Esophagus squamous epithelium (tissue), 5 donors: Measurements from ENCODE around the gene KRT80. TPM values are rescaled to one million over a fixed set of nuclear protein-coding genes. Genes with fewer than 3 reads are reported as not detected.

ENCODE experiments used
- DNase-seq: peaks from one replicate; lab custom pipeline; 2025; lab: John Stamatoyannopoulos, UW
- H3K27ac ChIP-seq, 4 donors: fragments of 200-600 bp; sonication (generic); one replicate each; pipeline ENCODE4 v1.5.1; 2016 to 2019; ENCODE audit warnings: mild to moderate bottlenecking in 1 of 4
- H3K27me3 ChIP-seq, 4 donors: fragments of 200-600 bp; sonication (generic); 1 replicate in 3 of 4; 2 replicates in 1 of 4; pipeline versions ENCODE4 v1.5.1 to v1.6.0; 2017 to 2021; ENCODE audit warnings: antibody characterized with exemption in 1 of 4
- H3K36me3 ChIP-seq, 3 donors: fragments of 200-600 bp; sonication (generic); one replicate each; pipeline ENCODE4 v1.5.1; 2016 to 2019
- H3K4me1 ChIP-seq, 3 donors: fragments of 200-600 bp; sonication (generic); one replicate each; pipeline ENCODE4 v1.5.1; 2017 to 2019
- H3K4me3 ChIP-seq, 4 donors: fragments of 200-600 bp; sonication (generic); 1 replicate in 3 of 4; 2 replicates in 1 of 4; pipeline ENCODE4 v1.5.1; 2016 to 2019; ENCODE audit warnings: mild to moderate bottlenecking in 2 of 4, moderate library complexity in 1 of 4
- H3K9me3 ChIP-seq, 3 donors: fragments of 200-600 bp; sonication (generic); one replicate each; pipeline ENCODE4 v1.5.1; 2016 to 2019
- CTCF ChIP-seq, 6 experiments: fragments of 450-650 bp in 4 of 6; fragments of 200-600 bp in 2 of 6; sonication (generic) in 2 of 6; IDR thresholded peaks; one replicate each; pipeline ENCODE4 v1.5.1; 2016 to 2019; ENCODE audit warnings: antibody characterized with exemption in 6 of 6, mild to moderate bottlenecking in 4 of 6, moderate library complexity in 4 of 6
- POLR2A ChIP-seq, 4 donors: fragments of 450-650 bp; IDR thresholded peaks; one replicate each; pipeline ENCODE4 v1.6.1; 2017; ENCODE audit warnings: antibody characterized with exemption in 4 of 4, mild to moderate bottlenecking in 4 of 4, moderate library complexity in 3 of 4
- WGBS, 2 donors: methylation state at CpG; one replicate each; pipeline ENCODE4 v1.1.5; 2018; 5-methylcytosine and 5-hydroxymethylcytosine counted together
- intact Hi-C: fragments of 100-400 bp; cut with DNase I; formaldehyde crosslinking; loops from one replicate; pipeline ENCODE4 v1.15.0; 2022
- total RNA-seq, 4 donors: library from RNA; depleted of rRNA; stranded (reverse); fragments of >200 nt; gene quantifications; one replicate each; pipeline ENCODE4 v1.1.0, GENCODE V29; 2016
- donor health status: DM: yes; HTN: yes; CAD: no.

KRT80 gene
- total RNA-seq, 4 donors from 2014 or later = 11.4 to 39.6 (median 16.5) TPM

GRCh38 chr12:52228366-52228765, 36.6 kb upstream of the KRT80 start:
- DNase-seq = no peak
- Histone ChIP-seq H3K27me3 (peaks cover 0 to 40% (median 0%) of the 10 kb centered on the region in 4 donors), H3K27ac (no peak overlapping the region), H3K4me3 (no peak overlapping the region), H3K9me3 (no peaks in the 10 kb centered on the region), H3K4me1 (peaks cover 18 to 36% (median 29%) of the 10 kb centered on the region in 3 donors), H3K36me3 (no peaks in the 10 kb centered on the region)
- intact Hi-C loops = no loop called here
- WGBS, 2 donors = 34 to 42% methylated on average over 3 of the region's 3 CpGs
- TF ChIP-seq POLR2A (IDR thresholded peaks at IDR 0.05) = no peak
- no peak for TF ChIP-seq CTCF (IDR thresholded peaks at IDR 0.05)

DNA sequence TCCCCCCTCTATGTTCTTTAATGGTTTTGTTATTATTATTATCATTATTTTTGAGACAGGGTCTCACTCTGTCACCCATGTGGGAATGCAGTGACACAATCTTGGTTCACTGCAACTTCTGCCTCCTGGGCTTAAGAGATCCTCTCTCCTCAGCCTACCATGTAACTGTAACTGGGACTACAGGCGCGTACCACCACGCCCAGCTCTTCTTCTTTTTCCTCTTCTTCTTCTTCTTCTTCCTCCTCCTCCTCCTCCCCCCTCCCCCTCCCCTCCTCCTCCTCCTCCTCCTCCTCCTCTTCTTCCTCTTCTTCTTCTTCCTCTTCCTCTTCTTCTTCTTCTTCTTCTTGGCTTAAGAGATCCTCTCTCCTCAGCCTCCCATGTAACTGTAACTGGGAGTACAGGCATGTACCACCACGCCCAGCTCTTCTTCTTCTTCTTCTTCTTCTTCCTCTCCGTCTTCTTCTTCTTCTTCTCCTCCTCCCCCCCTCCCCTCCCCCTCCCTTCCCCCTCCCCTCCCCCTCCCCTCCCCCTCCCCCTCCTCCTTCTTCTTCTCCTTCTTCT, 35.9 kb upstream of the KRT80 start:
- Histone ChIP-seq H3K27ac (no peak overlapping the region), H3K36me3 (no peaks in the 10 kb centered on the region), H3K4me1 (peaks cover 11 to 29% (median 22%) of the 10 kb centered on the region in 3 donors), H3K27me3 (peaks cover 0 to 40% (median 0%) of the 10 kb centered on the region in 4 donors), H3K9me3 (no peaks in the 10 kb centered on the region), H3K4me3 (no peak overlapping the region)
- intact Hi-C loops = no loop called here
- DNase-seq = no peak
- WGBS, 2 donors = 70 to 71% methylated on average over 5 of the region's 5 CpGs
- TF ChIP-seq CTCF (IDR thresholded peaks at IDR 0.05) = no peak
- TF ChIP-seq POLR2A (IDR thresholded peaks at IDR 0.05) = no peak

- intact Hi-C loops = no loop called here
- H3K4me1 ChIP-seq = peaks cover 0 to 25% (median 13%) of the 10 kb centered on the region in 3 donors
- TF ChIP-seq CTCF (IDR thresholded peaks at IDR 0.05) = no peak
- no peak overlapping the region for H3K4me3 ChIP-seq
- peaks cover 0 to 40% (median 0%) of the 10 kb centered on the region in 4 donors for H3K27me3 ChIP-seq
- no peak for DNase-seq
- H3K9me3 ChIP-seq = no peaks in the 10 kb centered on the region
- WGBS, 2 donors = 49 to 62% methylated on average over 4 of the region's 4 CpGs
- no peak overlapping the region for H3K27ac ChIP-seq
- no peaks in the 10 kb centered on the region for H3K36me3 ChIP-seq
Measured at GRCh38 chr12:52226446-52226845, 34.6 kb upstream of the KRT80 start.

DNA sequence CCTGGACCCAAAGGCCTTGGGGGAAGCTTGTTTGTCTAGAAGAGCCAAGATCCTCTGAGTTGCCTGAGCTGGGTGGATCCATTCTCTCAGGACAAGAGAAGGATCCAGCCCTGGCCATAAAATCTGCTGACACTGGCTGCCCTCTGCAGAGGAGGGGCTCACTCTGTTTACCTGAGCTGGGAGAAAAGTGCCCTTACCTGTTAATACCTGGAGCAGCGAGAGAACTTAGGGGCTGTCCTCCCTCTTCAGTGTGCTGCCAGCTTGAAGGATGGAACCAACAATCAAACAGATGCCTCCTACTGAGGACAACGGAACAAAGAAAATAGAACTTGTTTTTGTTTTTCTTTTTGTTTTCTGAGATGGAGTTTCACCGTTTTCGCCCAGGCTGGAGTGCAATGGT, 33.9 kb upstream of the KRT80 start:
- peaks cover 0 to 38% (median 0%) of the 10 kb centered on the region in 4 donors for H3K27me3 ChIP-seq
- H3K4me1 ChIP-seq = peaks cover 0 to 25% (median 9%) of the 10 kb centered on the region in 3 donors
- no peak overlapping the region for H3K4me3 ChIP-seq
- no peak for TF ChIP-seq CTCF (IDR thresholded peaks at IDR 0.05)
- TF ChIP-seq POLR2A (IDR thresholded peaks at IDR 0.05) = no peak
- no peak for DNase-seq
- no peaks in the 10 kb centered on the region for H3K9me3 ChIP-seq
- 87 to 91% methylated on average over 4 of the region's 4 CpGs for WGBS, 2 donors
- intact Hi-C loops = no loop called here
- H3K36me3 ChIP-seq = no peaks in the 10 kb centered on the region
- H3K27ac ChIP-seq = no peak overlapping the region

DNA sequence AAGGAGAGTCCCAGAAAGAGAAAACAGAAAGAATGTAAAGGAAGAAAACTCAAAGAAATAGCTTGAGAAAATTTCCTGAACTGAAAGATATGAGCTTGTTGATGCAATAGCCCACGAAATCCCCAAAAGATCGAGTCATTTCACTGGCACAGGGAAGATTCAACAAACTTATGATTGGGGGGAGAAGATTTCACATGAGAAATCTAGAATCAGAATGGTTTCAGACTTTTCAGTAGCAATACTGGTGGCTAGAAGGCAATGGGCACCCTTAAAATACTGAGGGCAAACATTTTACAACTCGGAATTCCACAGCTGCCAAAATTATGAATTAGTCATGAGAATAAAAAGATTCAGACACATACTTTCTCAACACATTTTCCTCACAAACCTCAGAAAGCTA, 32.3 kb upstream of the KRT80 start:
- no peaks in the 10 kb centered on the region for H3K9me3 ChIP-seq
- WGBS, 2 donors = 37 to 41% methylated on average over 3 of the region's 3 CpGs
- DNase-seq = no peak

More for the DNA sequence above, 32.3 kb upstream of the KRT80 start:
- TF ChIP-seq POLR2A (IDR thresholded peaks at IDR 0.05) (no peak), CTCF (IDR thresholded peaks at IDR 0.05) (no peak)
- Histone ChIP-seq H3K36me3 (no peaks in the 10 kb centered on the region), H3K4me1 (peaks cover 0 to 30% (median 3%) of the 10 kb centered on the region in 3 donors), H3K27me3 (peaks cover 0 to 32% (median 0%) of the 10 kb centered on the region in 4 donors), H3K4me3 (no peak overlapping the region), H3K27ac (no peak overlapping the region)
- intact Hi-C loops = no loop called here
